Measurements from ENCODE around the gene CCDC13.

CCDC13 gene

DNA sequence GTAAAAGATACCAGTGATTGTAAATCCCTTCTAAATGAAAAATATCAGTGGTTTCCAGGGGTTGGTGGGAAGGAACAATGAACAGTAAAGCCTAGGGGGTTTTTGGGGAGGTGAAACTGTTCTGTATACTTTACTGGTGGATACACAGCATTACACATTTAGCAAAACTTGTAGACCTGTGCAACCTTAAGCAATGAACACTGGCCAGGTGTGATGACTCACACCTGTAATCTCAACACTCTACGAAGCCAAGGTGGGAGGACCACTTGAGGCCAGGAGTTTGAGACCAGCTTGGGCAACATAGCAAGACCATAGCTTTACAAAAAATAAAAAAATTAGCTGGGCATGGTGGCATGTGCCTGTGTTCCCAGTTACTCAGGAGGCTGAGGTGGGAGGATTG is 1.8 kb downstream of the CCDC13 start:
- TF ChIP-seq, protein P1, sequence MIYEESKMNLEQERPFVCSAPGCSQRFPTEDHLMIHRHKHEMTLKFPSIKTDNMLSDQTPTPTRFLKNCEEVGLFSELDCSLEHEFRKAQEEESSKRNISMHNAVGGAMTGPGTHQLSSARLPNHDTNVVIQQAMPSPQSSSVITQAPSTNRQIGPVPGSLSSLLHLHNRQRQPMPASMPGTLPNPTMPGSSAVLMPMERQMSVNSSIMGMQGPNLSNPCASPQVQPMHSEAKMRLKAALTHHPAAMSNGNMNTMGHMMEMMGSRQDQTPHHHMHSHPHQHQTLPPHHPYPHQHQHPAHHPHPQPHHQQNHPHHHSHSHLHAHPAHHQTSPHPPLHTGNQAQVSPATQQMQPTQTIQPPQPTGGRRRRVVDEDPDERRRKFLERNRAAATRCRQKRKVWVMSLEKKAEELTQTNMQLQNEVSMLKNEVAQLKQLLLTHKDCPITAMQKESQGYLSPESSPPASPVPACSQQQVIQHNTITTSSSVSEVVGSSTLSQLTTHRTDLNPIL (CRISPR knock-in tag; IDR thresholded peaks at IDR 0.05; ENCODE audit: low read depth) = no peak
- TF ChIP-seq ISL1 (CRISPR knock-in tag; IDR thresholded peaks at IDR 0.05) (no peak), ZNF565 (CRISPR knock-in tag; conservative IDR thresholded peaks at IDR 0.05; ENCODE audit: low read depth) (no peak), ZC3H10 (CRISPR knock-in tag; IDR thresholded peaks at IDR 0.05) (no peak), ESRRG (CRISPR knock-in tag; IDR thresholded peaks at IDR 0.05) (no peak), PPARA (CRISPR knock-in tag; IDR thresholded peaks at IDR 0.05; ENCODE audit: borderline replicate concordance) (no peak), TCF4 (CRISPR knock-in tag; IDR thresholded peaks at IDR 0.05; ENCODE audit: borderline replicate concordance) (no peak), GLIS3 (CRISPR knock-in tag; IDR thresholded peaks at IDR 0.05) (no peak), POU6F1 (CRISPR knock-in tag; IDR thresholded peaks at IDR 0.05; ENCODE audit: borderline replicate concordance, low read depth) (no peak), ARNTL (CRISPR knock-in tag; IDR thresholded peaks at IDR 0.05; ENCODE audit: borderline replicate concordance, low read depth) (no peak), RARB (CRISPR knock-in tag; IDR thresholded peaks at IDR 0.05) (no peak), ZFP30 (CRISPR knock-in tag; IDR thresholded peaks at IDR 0.05) (no peak)
- TF ChIP-seq, protein P2, sequence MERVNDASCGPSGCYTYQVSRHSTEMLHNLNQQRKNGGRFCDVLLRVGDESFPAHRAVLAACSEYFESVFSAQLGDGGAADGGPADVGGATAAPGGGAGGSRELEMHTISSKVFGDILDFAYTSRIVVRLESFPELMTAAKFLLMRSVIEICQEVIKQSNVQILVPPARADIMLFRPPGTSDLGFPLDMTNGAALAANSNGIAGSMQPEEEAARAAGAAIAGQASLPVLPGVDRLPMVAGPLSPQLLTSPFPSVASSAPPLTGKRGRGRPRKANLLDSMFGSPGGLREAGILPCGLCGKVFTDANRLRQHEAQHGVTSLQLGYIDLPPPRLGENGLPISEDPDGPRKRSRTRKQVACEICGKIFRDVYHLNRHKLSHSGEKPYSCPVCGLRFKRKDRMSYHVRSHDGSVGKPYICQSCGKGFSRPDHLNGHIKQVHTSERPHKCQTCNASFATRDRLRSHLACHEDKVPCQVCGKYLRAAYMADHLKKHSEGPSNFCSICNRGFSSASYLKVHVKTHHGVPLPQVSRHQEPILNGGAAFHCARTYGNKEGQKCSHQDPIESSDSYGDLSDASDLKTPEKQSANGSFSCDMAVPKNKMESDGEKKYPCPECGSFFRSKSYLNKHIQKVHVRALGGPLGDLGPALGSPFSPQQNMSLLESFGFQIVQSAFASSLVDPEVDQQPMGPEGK (CRISPR knock-in tag; IDR thresholded peaks at IDR 0.05; ENCODE audit: borderline replicate concordance) = no peak
- no peak for ATAC-seq

DNA sequence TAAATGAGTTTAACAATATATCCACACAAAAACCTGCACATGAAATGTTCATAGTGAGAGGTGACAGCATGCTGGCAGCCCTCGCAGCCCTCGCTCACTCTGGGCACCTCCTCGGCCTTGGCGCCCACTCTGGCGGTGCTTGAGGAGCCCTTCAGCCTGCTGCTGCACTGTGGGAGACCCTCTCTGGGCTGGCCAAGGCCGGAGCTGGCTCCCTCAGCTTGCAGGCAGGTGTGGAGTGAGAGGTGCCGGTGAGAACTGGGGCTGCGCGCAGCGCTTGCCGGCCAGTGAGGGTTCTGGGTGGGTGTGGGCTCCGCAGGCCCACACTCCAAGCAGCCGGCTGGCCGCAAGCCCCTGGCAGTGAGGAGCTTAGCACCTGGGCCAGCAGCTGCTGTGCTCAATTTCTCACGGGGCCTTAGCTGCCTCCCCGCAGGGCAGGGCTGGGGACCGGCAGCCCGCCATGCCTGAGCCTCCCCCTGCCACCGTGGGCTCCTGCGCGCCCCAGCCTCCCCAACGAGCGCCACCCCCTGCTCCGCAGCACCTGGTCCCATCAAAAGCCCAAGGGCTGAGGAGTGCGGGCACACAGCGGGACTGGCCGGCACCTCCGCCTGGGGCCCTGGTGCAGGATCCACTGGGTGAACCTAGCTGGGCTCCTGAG is 3.4 kb downstream of the CCDC13 start:
- ATAC-seq = no peak
- TF ChIP-seq ZNF8 (CRISPR knock-in tag; IDR thresholded peaks at IDR 0.05) (no peak), OSR1 (CRISPR knock-in tag; IDR thresholded peaks at IDR 0.05) (no peak), SNAI2 (CRISPR knock-in tag; IDR thresholded peaks at IDR 0.05) (no peak), ZFP3 (CRISPR knock-in tag; IDR thresholded peaks at IDR 0.05) (no peak), ZNF70 (CRISPR knock-in tag; IDR thresholded peaks at IDR 0.05) (no peak), ZFP30 (CRISPR knock-in tag; IDR thresholded peaks at IDR 0.05) (no peak), CSDC2 (CRISPR knock-in tag; IDR thresholded peaks at IDR 0.05) (no peak), GLIS3 (CRISPR knock-in tag; IDR thresholded peaks at IDR 0.05) (no peak), RARB (CRISPR knock-in tag; IDR thresholded peaks at IDR 0.05) (no peak), ESRRG (CRISPR knock-in tag; IDR thresholded peaks at IDR 0.05) (no peak), ISL1 (CRISPR knock-in tag; IDR thresholded peaks at IDR 0.05) (no peak), TOX (CRISPR knock-in tag; IDR thresholded peaks at IDR 0.05; ENCODE audit: borderline replicate concordance) (no peak), ZNF565 (CRISPR knock-in tag; conservative IDR thresholded peaks at IDR 0.05; ENCODE audit: low read depth) (no peak), ZC3H10 (CRISPR knock-in tag; IDR thresholded peaks at IDR 0.05) (no peak), TCF4 (CRISPR knock-in tag; IDR thresholded peaks at IDR 0.05; ENCODE audit: borderline replicate concordance) (no peak), PPARA (CRISPR knock-in tag; IDR thresholded peaks at IDR 0.05; ENCODE audit: borderline replicate concordance) (no peak)
- TF ChIP-seq, protein P3, sequence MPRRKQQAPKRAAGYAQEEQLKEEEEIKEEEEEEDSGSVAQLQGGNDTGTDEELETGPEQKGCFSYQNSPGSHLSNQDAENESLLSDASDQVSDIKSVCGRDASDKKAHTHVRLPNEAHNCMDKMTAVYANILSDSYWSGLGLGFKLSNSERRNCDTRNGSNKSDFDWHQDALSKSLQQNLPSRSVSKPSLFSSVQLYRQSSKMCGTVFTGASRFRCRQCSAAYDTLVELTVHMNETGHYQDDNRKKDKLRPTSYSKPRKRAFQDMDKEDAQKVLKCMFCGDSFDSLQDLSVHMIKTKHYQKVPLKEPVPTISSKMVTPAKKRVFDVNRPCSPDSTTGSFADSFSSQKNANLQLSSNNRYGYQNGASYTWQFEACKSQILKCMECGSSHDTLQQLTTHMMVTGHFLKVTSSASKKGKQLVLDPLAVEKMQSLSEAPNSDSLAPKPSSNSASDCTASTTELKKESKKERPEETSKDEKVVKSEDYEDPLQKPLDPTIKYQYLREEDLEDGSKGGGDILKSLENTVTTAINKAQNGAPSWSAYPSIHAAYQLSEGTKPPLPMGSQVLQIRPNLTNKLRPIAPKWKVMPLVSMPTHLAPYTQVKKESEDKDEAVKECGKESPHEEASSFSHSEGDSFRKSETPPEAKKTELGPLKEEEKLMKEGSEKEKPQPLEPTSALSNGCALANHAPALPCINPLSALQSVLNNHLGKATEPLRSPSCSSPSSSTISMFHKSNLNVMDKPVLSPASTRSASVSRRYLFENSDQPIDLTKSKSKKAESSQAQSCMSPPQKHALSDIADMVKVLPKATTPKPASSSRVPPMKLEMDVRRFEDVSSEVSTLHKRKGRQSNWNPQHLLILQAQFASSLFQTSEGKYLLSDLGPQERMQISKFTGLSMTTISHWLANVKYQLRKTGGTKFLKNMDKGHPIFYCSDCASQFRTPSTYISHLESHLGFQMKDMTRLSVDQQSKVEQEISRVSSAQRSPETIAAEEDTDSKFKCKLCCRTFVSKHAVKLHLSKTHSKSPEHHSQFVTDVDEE (CRISPR knock-in tag; IDR thresholded peaks at IDR 0.05) = no peak
- TF ChIP-seq, protein P2 (CRISPR knock-in tag; IDR thresholded peaks at IDR 0.05; ENCODE audit: borderline replicate concordance) = no peak
- TF ChIP-seq, protein P1 (CRISPR knock-in tag; IDR thresholded peaks at IDR 0.05; ENCODE audit: low read depth) = no peak
- TF ChIP-seq, protein P4, sequence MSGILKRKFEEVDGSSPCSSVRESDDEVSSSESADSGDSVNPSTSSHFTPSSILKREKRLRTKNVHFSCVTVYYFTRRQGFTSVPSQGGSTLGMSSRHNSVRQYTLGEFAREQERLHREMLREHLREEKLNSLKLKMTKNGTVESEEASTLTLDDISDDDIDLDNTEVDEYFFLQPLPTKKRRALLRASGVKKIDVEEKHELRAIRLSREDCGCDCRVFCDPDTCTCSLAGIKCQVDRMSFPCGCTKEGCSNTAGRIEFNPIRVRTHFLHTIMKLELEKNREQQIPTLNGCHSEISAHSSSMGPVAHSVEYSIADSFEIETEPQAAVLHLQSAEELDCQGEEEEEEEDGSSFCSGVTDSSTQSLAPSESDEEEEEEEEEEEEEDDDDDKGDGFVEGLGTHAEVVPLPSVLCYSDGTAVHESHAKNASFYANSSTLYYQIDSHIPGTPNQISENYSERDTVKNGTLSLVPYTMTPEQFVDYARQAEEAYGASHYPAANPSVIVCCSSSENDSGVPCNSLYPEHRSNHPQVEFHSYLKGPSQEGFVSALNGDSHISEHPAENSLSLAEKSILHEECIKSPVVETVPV (CRISPR knock-in tag; IDR thresholded peaks at IDR 0.05) = no peak
